Adrenal gland (tissue), 12 donors: ENCODE results near the gene TNRC18. TPM values are rescaled to one million over a fixed set of nuclear protein-coding genes. Genes with fewer than 3 reads are reported as not detected.

Source experiments
- DNase-seq, 7 donors: peaks; one replicate each; pipeline ENCODE4 v3.0.0-alpha.2; 2019 to 2020
- H3K27ac ChIP-seq, 5 donors: fragments of 200-600 bp; sonication (generic) in 4 of 5; 1 replicate in 3 of 5; 2 replicates in 2 of 5; pipeline versions ENCODE4 v1.5.1 to v1.8.0; 2016 to 2020; ENCODE audit warnings: mild to moderate bottlenecking in 1 of 5
- H3K27me3 ChIP-seq: fragments of 200-600 bp; 2 replicates; pipeline ENCODE4 v1.8.0; 2021
- H3K36me3 ChIP-seq, 2 donors: fragments of 200-600 bp; replicated peaks in 1 of 2; 1 replicate in 1 of 2; 2 replicates in 1 of 2; pipeline versions ENCODE4 v1.5.1 to v1.8.0; 2018 to 2022
- H3K4me1 ChIP-seq, 2 donors: fragments of 200-600 bp; replicated peaks in 1 of 2; 1 replicate in 1 of 2; 2 replicates in 1 of 2; pipeline versions ENCODE4 v1.5.1 to v1.8.0; 2018 to 2021
- H3K4me3 ChIP-seq, 4 donors: fragments of 200-600 bp; sonication (generic) in 3 of 4; one replicate each; pipeline ENCODE4 v1.5.1; 2016 to 2018
- H3K9me3 ChIP-seq, 3 donors: fragments of 200-600 bp; sonication (generic) in 1 of 3; replicated peaks in 1 of 3; 1 replicate in 2 of 3; 2 replicates in 1 of 3; pipeline versions ENCODE4 v1.5.1 to v1.8.0; 2016 to 2021
- CTCF ChIP-seq, 6 experiments: fragments of 450-650 bp in 4 of 6; fragments of 200-600 bp in 2 of 6; sonication (generic) in 1 of 6; IDR thresholded peaks; 1 replicate in 5 of 6; 2 replicates in 1 of 6; pipeline versions ENCODE4 v1.5.1 to v1.8.0; 2016 to 2021; ENCODE audit warnings: antibody characterized with exemption in 6 of 6, mild to moderate bottlenecking in 2 of 6, moderate library complexity in 1 of 6
- POLR2A ChIP-seq, 2 donors: fragments of 450-650 bp; IDR thresholded peaks; one replicate each; pipeline ENCODE4 v1.6.1; 2017; ENCODE audit warnings: antibody characterized with exemption in 2 of 2, mild to moderate bottlenecking in 2 of 2, moderate library complexity in 1 of 2
- WGBS, 4 donors: extraction: QIAGEN DNeasy Blood & Tissue Kit in 2 of 4; methylation state at CpG; one replicate each; pipeline versions ENCODE4 v1.1.5 to v1.1.7; 2013 to 2017; 5-methylcytosine and 5-hydroxymethylcytosine counted together
- intact Hi-C, 2 donors: fragments of 100-400 bp; cut with DNase I; formaldehyde crosslinking; loops; one replicate each; pipeline versions ENCODE4 v1.14.1 to v1.15.0; 2022 to 2023
- polyA plus RNA-seq, 3 donors: library from polyadenylated mRNA; stranded (reverse); fragments of 200-250 nt in 2 of 3; fragments of 350-450 nt in 1 of 3; fragmentation: Illumina TruSeq in 1 of 3; extraction: RNeasy Lipid Tissue Mini Kit (QIAGEN cat#74804) in 1 of 3; gene quantifications; one replicate each; pipeline ENCODE4 v1.2.3, GENCODE V29; 2013 to 2014
- total RNA-seq, 9 donors: library from RNA; depleted of rRNA in 4 of 9; stranded (reverse); fragments of >200 nt in 4 of 9; fragments of 120-200 nt in 1 of 9; fragmentation: NEBNext Ultra II Directional in 1 of 9; extraction: Animal tissue kit (Norgen Biotek cat#: 25700) in 1 of 9; gene quantifications; one replicate each; pipeline versions ENCODE4 v1.1.0 to v1.2.4, GENCODE V29; 2013 to 2023
- donor health status: healthy with polysubstance abuse.
- donor health status: Bipolar disorder and iron deficiency.
- donor health status: DM: yes; HTN: yes; CAD: no.
- donor health status: DM: no; HTN: no; CAD: no.
- donor health status: DM: no; HTN: no; CAD: no.
- donor health status: DM: yes; HTN: yes; CAD: no.

Gene TNRC18
- total and polyA plus RNA-seq, 12 donors: 8.9 to 120 (median 55.4) TPM

- intact Hi-C loops: no loop called here
- Histone ChIP-seq H3K27ac (peak overlapping the region in 4 of 5 donors; percentile 71 to 99 (median 98)), H3K4me3 (peak overlapping the region in 3 of 4 donors; percentile 35 to 75 (median 35)), H3K9me3 (no peaks in the 10 kb centered on the region), H3K4me1 (peaks cover 20 to 21% of the 10 kb centered on the region in 2 donors), H3K36me3 (no peaks in the 10 kb centered on the region), H3K27me3 (no peaks in the 10 kb centered on the region)
- WGBS, 4 donors: 0 to 1% (median 1%) methylated on average over 2 to 85 of the region's 85 CpGs
- TF ChIP-seq CTCF (IDR thresholded peaks at IDR 0.05) (no peak), POLR2A (IDR thresholded peaks at IDR 0.05) (no peak)
- peak in 5 of 7 donors; percentile 24 to 58 (median 44) for DNase-seq
Observed at GRCh38 chr7:5420067-5420880, 3.4 kb downstream of the TNRC18 start.

- TF ChIP-seq CTCF (IDR thresholded peaks at IDR 0.05): no peak
- TF ChIP-seq POLR2A (IDR thresholded peaks at IDR 0.05): no peak
- DNase-seq: no peak
- H3K4me1 ChIP-seq: peaks cover 20 to 21% of the 10 kb centered on the region in 2 donors
- intact Hi-C loops: no loop called here
- no peaks in the 10 kb centered on the region for H3K36me3 ChIP-seq
- H3K4me3 ChIP-seq: peak overlapping the region in 3 of 4 donors; percentile 18 to 75 (median 35)
- H3K9me3 ChIP-seq: no peaks in the 10 kb centered on the region
- 0 to 1% (median 0%) methylated on average over 12 to 40 of the region's 40 CpGs for WGBS, 4 donors
- H3K27ac ChIP-seq: peak overlapping the region; percentile 7 to 99 (median 96)
- no peaks in the 10 kb centered on the region for H3K27me3 ChIP-seq
Observed at GRCh38 chr7:5419539-5420066, 4.0 kb downstream of the TNRC18 start.

GRCh38 chr7:5418285-5418582, 5.4 kb downstream of the TNRC18 start:
- no peak for DNase-seq
- peaks cover 20 to 27% of the 10 kb centered on the region in 2 donors for H3K4me1 ChIP-seq
- peak overlapping the region in 1 of 4 donors; percentile 75 for H3K4me3 ChIP-seq
- peak overlapping the region in 4 of 5 donors; percentile 36 to 99 (median 98) for H3K27ac ChIP-seq
- TF ChIP-seq POLR2A (IDR thresholded peaks at IDR 0.05) (no peak), CTCF (IDR thresholded peaks at IDR 0.05) (no peak)
- intact Hi-C loops: no loop called here
- H3K27me3 ChIP-seq: no peaks in the 10 kb centered on the region
- H3K36me3 ChIP-seq: no peaks in the 10 kb centered on the region
- 18 to 38% (median 35%) methylated on average over 4 to 6 of the region's 6 CpGs for WGBS, 4 donors
- no peaks in the 10 kb centered on the region for H3K9me3 ChIP-seq

- TF ChIP-seq CTCF (IDR thresholded peaks at IDR 0.05) (no peak), POLR2A (IDR thresholded peaks at IDR 0.05) (no peak)
- intact Hi-C loops: no loop called here
- WGBS, 4 donors: 68 to 80% (median 72%) methylated on average over 15 of the region's 15 CpGs
- Histone ChIP-seq H3K4me1 (peaks cover 20 to 27% of the 10 kb centered on the region in 2 donors), H3K9me3 (no peaks in the 10 kb centered on the region), H3K4me3 (no peak overlapping the region), H3K36me3 (no peaks in the 10 kb centered on the region), H3K27ac (peak overlapping the region in 3 of 5 donors; percentile 36 to 99 (median 96)), H3K27me3 (no peaks in the 10 kb centered on the region)
- DNase-seq: no peak
Observed at GRCh38 chr7:5417106-5418071, 6.2 kb downstream of the TNRC18 start.
